Measurements from ENCODE around the gene ARHGAP32. TPM values are rescaled to one million over a fixed set of nuclear protein-coding genes. Genes with fewer than 3 reads are reported as not detected.

Gene ARHGAP32
- polyA plus RNA-seq, 1 donor from 2014 or later: 12.0 TPM

DNA sequence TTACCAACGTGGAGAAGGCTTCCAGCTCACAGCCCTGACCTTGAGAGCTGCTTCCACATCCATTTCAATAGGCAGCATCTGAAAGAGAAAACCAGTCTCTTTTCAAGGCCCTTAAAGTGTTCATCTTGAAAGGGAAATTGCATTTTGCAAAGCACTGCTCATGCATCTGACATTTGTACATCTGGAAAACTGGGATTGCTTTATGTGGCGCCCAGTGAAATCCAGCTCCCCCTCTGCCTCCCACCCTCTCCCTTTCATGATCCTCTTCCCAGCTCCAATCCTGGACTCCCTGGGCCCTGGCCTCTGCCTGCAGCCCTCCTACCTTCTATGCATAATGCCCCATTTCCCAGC, 266.9 kb downstream of the ARHGAP32 start:
- Histone ChIP-seq H3K27ac (ENCODE audit: low read length) (no peak overlapping the region), H3K9ac (ENCODE audit: low read length) (no peak overlapping the region), H4K20me1 (ENCODE audit: insufficient read depth) (no peaks in the 10 kb centered on the region), H3K79me2 (replicated peaks; ENCODE audit: insufficient read depth, low read length) (no peaks in the 10 kb centered on the region), H3K27me3 (ENCODE audit: insufficient read depth, low read depth, low read length) (no peaks in the 10 kb centered on the region), H3K4me3 (ENCODE audit: low read length) (no peak overlapping the region), H3K9me2 (ENCODE audit: insufficient read depth, low read length) (no peaks in the 10 kb centered on the region), H3K36me3 (ENCODE audit: insufficient read depth, low read length) (no peaks in the 10 kb centered on the region), H3F3A (ENCODE audit: insufficient read depth, low read length, poor library complexity, severe bottlenecking) (peaks cover 7% of the 10 kb centered on the region), H3K9me3 (ENCODE audit: low read length) (no peaks in the 10 kb centered on the region), H2AFZ (ENCODE audit: low read depth, low read length) (no peak overlapping the region), H3K4me2 (ENCODE audit: low read length) (no peak overlapping the region)
- no peak for TF ChIP-seq SMC3 (conservative IDR thresholded peaks at IDR 0.05; ENCODE audit: poor library complexity)
- TF ChIP-seq, protein P1, sequence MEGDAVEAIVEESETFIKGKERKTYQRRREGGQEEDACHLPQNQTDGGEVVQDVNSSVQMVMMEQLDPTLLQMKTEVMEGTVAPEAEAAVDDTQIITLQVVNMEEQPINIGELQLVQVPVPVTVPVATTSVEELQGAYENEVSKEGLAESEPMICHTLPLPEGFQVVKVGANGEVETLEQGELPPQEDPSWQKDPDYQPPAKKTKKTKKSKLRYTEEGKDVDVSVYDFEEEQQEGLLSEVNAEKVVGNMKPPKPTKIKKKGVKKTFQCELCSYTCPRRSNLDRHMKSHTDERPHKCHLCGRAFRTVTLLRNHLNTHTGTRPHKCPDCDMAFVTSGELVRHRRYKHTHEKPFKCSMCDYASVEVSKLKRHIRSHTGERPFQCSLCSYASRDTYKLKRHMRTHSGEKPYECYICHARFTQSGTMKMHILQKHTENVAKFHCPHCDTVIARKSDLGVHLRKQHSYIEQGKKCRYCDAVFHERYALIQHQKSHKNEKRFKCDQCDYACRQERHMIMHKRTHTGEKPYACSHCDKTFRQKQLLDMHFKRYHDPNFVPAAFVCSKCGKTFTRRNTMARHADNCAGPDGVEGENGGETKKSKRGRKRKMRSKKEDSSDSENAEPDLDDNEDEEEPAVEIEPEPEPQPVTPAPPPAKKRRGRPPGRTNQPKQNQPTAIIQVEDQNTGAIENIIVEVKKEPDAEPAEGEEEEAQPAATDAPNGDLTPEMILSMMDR (IDR thresholded peaks at IDR 0.05; ENCODE audit: poor library complexity, severe bottlenecking): no peak
- TF ChIP-seq TAF1 (IDR thresholded peaks at IDR 0.05; ENCODE audit: low read depth): no peak
- TF ChIP-seq, protein P2, sequence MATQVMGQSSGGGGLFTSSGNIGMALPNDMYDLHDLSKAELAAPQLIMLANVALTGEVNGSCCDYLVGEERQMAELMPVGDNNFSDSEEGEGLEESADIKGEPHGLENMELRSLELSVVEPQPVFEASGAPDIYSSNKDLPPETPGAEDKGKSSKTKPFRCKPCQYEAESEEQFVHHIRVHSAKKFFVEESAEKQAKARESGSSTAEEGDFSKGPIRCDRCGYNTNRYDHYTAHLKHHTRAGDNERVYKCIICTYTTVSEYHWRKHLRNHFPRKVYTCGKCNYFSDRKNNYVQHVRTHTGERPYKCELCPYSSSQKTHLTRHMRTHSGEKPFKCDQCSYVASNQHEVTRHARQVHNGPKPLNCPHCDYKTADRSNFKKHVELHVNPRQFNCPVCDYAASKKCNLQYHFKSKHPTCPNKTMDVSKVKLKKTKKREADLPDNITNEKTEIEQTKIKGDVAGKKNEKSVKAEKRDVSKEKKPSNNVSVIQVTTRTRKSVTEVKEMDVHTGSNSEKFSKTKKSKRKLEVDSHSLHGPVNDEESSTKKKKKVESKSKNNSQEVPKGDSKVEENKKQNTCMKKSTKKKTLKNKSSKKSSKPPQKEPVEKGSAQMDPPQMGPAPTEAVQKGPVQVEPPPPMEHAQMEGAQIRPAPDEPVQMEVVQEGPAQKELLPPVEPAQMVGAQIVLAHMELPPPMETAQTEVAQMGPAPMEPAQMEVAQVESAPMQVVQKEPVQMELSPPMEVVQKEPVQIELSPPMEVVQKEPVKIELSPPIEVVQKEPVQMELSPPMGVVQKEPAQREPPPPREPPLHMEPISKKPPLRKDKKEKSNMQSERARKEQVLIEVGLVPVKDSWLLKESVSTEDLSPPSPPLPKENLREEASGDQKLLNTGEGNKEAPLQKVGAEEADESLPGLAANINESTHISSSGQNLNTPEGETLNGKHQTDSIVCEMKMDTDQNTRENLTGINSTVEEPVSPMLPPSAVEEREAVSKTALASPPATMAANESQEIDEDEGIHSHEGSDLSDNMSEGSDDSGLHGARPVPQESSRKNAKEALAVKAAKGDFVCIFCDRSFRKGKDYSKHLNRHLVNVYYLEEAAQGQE (IDR thresholded peaks at IDR 0.05; ENCODE audit: borderline replicate concordance): peak; percentile 40

DNA sequence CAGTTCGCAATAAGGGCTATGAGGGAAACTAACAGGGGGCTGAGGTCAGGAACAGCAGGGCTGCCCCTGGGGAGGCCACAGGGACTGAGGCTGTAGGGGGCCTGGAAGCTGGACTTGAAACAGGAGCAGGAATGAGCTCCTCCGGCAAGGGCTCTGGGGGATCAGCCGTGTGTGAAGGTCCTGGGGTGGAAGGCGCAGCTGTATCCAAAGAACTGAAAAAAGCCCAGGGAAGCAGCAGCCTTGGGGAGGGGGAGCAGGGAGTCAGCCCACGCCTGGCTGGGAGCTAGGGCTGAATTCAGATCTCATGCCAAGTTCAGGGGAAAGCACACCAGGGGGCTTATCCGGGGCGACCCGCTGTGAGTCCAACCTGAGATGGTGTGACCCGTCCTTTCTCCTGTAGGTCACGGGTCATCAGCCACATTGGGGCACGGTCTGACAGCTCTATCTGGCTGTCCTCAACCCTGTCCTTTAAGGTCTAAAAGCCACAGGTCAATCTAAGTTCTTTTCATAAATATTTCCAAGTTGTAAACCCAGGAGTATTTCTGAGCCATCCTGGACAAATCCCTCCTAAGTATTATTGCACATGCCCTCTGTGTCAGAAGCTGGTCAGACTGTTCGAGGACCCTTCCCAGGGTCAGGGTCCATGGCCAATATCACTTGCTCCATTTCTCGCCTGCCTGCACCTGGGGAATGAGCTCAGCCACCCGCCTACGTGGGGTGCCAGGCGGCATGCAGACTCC, 267.4 kb downstream of the ARHGAP32 start:
- Histone ChIP-seq H3K9ac (ENCODE audit: low read length) (no peak overlapping the region), H3K27ac (ENCODE audit: low read length) (no peak overlapping the region), H2AFZ (ENCODE audit: low read depth, low read length) (no peak overlapping the region), H3K9me2 (ENCODE audit: insufficient read depth, low read length) (no peaks in the 10 kb centered on the region), H4K20me1 (ENCODE audit: insufficient read depth) (no peaks in the 10 kb centered on the region), H3K27me3 (ENCODE audit: insufficient read depth, low read depth, low read length) (no peaks in the 10 kb centered on the region), H3K4me3 (ENCODE audit: low read length) (no peak overlapping the region), H3K36me3 (ENCODE audit: insufficient read depth, low read length) (no peaks in the 10 kb centered on the region), H3K4me2 (ENCODE audit: low read length) (no peak overlapping the region), H3F3A (ENCODE audit: insufficient read depth, low read length, poor library complexity, severe bottlenecking) (peaks cover 7% of the 10 kb centered on the region), H3K9me3 (ENCODE audit: low read length) (no peaks in the 10 kb centered on the region), H3K79me2 (replicated peaks; ENCODE audit: insufficient read depth, low read length) (no peaks in the 10 kb centered on the region)
- TF ChIP-seq MXI1 (conservative IDR thresholded peaks at IDR 0.05; ENCODE audit: poor library complexity, severe bottlenecking): no peak
- TF ChIP-seq SMC3 (conservative IDR thresholded peaks at IDR 0.05; ENCODE audit: poor library complexity): no peak
- no peak for TF ChIP-seq TAF1 (IDR thresholded peaks at IDR 0.05; ENCODE audit: low read depth)
- TF ChIP-seq EZH2 (IDR thresholded peaks at IDR 0.05; ENCODE audit: borderline replicate concordance, insufficient read depth, low read length, poor library complexity, severe bottlenecking): no peak
- TF ChIP-seq, protein P2 (IDR thresholded peaks at IDR 0.05; ENCODE audit: borderline replicate concordance): no peak
- no peak for TF ChIP-seq RAD21 (conservative IDR thresholded peaks at IDR 0.05)
- TF ChIP-seq, protein P1 (IDR thresholded peaks at IDR 0.05; ENCODE audit: poor library complexity, severe bottlenecking): no peak
- no peak for TF ChIP-seq POLR2AphosphoS5 (IDR thresholded peaks at IDR 0.05)
- no peak for TF ChIP-seq EP300 (conservative IDR thresholded peaks at IDR 0.05; ENCODE audit: poor library complexity, severe bottlenecking)
